Measurements from ENCODE around the gene LAPTM4A.

LAPTM4A gene

GRCh38 chr2:20019747-20020146, 31.7 kb downstream of the LAPTM4A start:
- no peak for DNase-seq (ENCODE audit: low read depth)

GRCh38 chr2:20018601-20019152, 32.8 kb downstream of the LAPTM4A start:
- no peak for DNase-seq (ENCODE audit: low read depth)

- no peak for DNase-seq (ENCODE audit: low read depth)
Measured at GRCh38 chr2:20016346-20016745, 35.1 kb downstream of the LAPTM4A start.

GRCh38 chr2:20015482-20016083, 35.8 kb downstream of the LAPTM4A start:
- DNase-seq (ENCODE audit: low read depth), result no peak

GRCh38 chr2:20013126-20013849, 38.1 kb downstream of the LAPTM4A start:
- no peak for DNase-seq (ENCODE audit: low read depth)

- no peak for DNase-seq (ENCODE audit: low read depth)
Measured at GRCh38 chr2:20012282-20013125, 38.9 kb downstream of the LAPTM4A start, which contains the start of gene MATN3. MATN3 (minus strand) TSS chr2:20012668; CDS start chr2:20012631, 37 bp downstream.

GRCh38 chr2:20012032-20012281, 39.5 kb downstream of the LAPTM4A start:
- DNase-seq (ENCODE audit: low read depth), result no peak

- DNase-seq (ENCODE audit: low read depth), result no peak
Measured at GRCh38 chr2:20011276-20012031, 40.0 kb downstream of the LAPTM4A start.

- no peak for DNase-seq (ENCODE audit: low read depth)
Measured at GRCh38 chr2:20008703-20009102, 42.7 kb downstream of the LAPTM4A start.

- DNase-seq (ENCODE audit: low read depth), result no peak
Measured at GRCh38 chr2:20005891-20006470, 45.4 kb downstream of the LAPTM4A start.

GRCh38 chr2:20005067-20005627, 46.3 kb downstream of the LAPTM4A start:
- DNase-seq (ENCODE audit: low read depth), result no peak

GRCh38 chr2:20001361-20001863, 50.0 kb downstream of the LAPTM4A start:
- no peak for DNase-seq (ENCODE audit: low read depth)

GRCh38 chr2:19993731-19994130, 57.7 kb downstream of the LAPTM4A start:
- no peak for DNase-seq (ENCODE audit: low read depth)

GRCh38 chr2:19991895-19992294, 59.5 kb downstream of the LAPTM4A start:
- no peak for DNase-seq (ENCODE audit: low read depth)

GRCh38 chr2:19990416-19990728, 61.1 kb downstream of the LAPTM4A start:
- DNase-seq (ENCODE audit: low read depth), result no peak

- DNase-seq (ENCODE audit: low read depth), result peak; percentile 78
Measured at GRCh38 chr2:19989667-19990415, 61.6 kb downstream of the LAPTM4A start, which contains the start of gene WDR35. WDR35 (minus strand) TSS chr2:19990105; CDS start chr2:19990015, 90 bp downstream.

GRCh38 chr2:19989342-19989666, 62.1 kb downstream of the LAPTM4A start:
- DNase-seq (ENCODE audit: low read depth), result no peak

GRCh38 chr2:19988600-19988999, 62.8 kb downstream of the LAPTM4A start:
- no peak for DNase-seq (ENCODE audit: low read depth)

GRCh38 chr2:19987936-19988335, 63.5 kb downstream of the LAPTM4A start:
- no peak for DNase-seq (ENCODE audit: low read depth)
